Activated naive CD4-positive, alpha-beta T cell treated with anti-CD3 and anti-CD28 coated beads, Interleukin-2, amount 50 U/mL, for 16 hours (primary cell): ENCODE data around the gene SCAPER.
"Not testable (repeated sequence)": the region's sequence is repeated elsewhere in the genome, so short reads cannot be mapped to it uniquely, and the experiment has no call there.

Source experiments
- DNase-seq: peaks from one replicate; pipeline ENCODE4 v3.0.0-alpha.2; 2020

The SCAPER gene

DNA sequence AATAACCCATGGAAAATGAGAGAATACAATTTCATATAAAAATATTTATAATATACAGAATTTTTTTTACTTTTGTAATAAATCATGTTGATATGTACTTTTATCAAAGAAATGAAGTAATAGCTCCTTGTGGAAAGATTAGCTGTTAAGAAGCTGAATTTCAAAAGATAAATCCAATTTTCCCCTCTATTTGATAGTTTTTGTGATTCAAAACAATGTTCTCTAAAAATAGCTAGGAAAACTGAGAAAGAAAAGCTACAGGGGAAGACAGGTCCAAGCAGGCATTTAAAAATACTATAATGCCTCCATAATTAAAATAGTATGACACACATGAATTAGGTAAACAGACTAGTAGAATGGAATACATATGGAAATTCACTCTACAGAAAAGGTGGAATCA is 44.9 kb downstream of the SCAPER start:
- DNase-seq, result no peak

DNA sequence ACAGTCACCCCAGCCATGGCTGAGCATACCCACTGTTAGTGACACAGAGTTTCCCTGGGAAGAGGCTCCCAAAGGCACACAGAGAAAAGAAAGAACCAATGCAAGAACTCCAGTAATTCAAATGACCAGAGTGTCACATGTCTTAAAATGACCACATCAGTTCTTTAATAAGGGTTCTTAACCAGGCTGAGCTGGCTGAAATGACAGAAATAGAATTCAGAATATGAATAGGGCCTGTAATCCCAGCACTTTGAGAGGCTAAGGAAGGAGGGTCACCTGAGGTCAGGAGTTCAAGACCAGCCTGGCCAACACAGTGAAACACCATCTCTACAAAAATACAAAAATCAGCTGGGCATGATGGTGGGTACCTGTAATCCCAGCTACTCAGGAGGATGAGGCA is 54.8 kb downstream of the SCAPER start:
- not testable (repeated sequence) for DNase-seq

DNA sequence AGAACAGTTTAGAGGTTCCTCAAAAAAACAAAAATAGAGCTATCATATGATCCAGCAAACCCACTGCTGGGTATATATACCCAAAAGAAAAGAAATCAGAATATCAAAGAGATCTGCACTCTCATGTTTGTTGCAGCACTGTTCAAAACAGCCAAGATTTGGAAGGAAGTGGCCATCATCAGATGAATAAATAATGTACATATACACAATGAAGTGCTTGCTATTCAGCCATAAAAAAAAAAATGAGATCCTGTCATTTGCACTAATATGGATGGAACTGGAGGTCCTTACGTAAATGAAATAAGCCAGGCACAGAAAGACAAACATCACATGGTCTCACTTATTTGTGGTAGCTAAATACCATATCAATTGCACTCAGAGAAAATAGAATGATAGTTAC is 58.4 kb downstream of the SCAPER start:
- no peak for DNase-seq

DNA sequence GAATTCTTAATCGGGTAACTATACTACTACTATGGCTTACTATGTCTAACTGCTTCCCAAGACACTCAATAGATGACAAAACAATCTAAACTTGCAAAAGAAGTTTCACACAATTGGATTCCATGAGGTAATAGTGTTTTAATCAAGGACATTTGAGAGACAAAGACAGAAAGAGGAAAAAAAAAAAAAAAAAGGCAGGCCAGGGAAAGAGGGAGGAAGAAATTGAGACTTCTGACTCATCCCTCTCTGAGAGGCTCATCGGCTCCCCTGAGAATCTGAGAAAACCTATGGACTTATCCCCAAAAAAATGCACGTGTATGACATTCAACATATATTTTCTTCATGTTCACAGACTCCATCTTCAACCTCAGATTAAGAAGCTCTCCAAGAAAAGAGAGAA is 61.0 kb downstream of the SCAPER start:
- DNase-seq, result no peak

DNA sequence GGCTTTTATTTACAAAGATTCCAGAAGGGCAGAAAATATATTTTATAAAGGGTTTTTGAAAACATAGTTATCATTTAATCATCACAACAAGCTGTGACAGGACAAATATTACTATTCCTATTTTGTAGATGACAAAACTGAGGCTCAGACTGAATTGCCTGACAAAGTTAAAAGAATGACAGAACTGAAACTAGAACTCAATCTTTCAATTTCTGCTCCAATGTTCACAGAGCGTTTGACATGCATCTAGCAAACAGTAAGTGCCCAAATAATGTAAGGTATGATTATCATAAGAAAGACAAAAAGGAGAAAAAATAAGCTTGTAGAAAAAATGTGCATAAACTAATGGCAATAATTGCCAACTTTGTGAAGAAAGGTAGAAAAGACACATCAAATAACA is 61.9 kb downstream of the SCAPER start:
- no peak for DNase-seq

DNA sequence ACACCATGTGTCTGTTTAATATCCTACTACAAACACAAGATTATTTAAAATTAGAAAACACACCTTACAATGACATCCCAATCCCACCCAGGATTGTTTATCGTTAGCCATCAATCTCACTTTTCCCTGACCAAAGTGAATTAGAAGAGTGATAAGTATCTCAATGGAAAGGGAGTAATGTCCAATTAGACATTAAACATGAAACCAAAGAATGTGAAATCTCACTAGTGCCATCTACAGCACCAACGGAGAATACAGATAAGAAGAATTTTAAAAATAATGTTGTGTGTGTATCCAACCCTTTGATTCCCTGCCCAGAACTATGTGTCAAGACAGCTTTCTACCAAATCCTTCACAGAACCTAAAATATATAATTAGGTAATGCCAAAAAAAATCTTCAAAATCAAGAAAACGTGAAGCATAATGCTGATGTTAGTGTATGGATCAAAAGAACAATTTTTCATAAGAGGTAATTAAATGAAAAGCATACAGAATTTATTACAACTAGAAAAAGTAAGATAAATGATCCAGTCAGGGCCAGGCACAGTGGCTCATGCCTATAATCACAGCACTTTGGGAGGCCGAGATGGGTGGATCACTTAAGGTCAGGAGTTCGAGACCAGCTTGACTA is 64.2 kb downstream of the SCAPER start:
- DNase-seq, result no peak

DNA sequence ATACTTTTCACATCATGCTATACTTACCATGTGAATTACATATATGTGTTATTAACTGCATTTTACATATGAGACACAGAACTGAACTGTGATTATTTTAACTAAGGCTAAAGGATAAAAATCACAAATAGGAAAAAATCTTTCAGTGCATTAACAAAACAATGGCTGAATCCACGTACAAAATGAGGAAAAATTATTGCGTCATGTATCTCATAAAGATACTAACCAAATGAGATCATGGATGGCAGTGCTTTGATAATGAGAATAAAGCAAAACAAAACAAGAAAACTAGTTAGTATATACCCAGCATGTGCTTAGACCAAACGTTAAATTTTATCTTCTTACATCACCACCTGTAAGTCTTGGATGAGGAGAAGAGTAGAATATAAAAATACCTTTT is 66.0 kb downstream of the SCAPER start:
- no peak for DNase-seq

DNA sequence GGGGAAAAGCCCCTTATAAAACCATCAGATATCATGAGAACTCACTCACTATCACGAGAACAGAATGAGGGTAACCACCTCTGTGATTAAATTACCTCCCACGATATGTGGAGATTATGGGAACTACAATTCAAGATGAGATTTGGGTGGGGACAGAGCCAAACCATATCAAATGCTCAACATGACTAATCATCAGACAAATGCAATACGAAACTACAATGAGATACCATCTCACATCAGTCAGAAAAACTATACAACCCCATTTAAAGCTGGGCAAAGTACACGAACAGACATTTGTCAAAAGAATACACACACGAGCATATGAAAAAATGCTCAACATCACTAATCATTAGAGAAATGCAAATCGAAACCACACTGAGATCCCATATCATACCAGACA is 67.7 kb downstream of the SCAPER start:
- no peak for DNase-seq

DNA sequence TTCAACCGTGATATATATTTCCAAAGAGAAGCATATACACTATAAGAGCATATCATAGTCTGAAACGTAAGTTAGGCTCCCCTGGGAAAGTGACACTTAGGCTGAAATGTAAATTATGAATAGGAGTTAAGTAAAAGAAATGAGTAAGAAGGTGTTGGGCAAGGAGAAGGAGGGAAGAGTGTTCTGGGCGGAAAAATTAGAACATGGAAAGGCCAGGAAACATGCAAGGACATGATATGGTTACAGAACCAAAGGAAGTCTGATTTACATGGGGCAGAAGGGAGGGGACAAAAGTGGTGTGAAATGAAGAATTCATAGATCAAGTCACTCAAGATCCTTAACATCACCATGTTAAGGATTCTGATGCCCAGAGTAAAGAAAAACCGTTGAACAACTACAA is 75.2 kb downstream of the SCAPER start:
- DNase-seq, result no peak

DNA sequence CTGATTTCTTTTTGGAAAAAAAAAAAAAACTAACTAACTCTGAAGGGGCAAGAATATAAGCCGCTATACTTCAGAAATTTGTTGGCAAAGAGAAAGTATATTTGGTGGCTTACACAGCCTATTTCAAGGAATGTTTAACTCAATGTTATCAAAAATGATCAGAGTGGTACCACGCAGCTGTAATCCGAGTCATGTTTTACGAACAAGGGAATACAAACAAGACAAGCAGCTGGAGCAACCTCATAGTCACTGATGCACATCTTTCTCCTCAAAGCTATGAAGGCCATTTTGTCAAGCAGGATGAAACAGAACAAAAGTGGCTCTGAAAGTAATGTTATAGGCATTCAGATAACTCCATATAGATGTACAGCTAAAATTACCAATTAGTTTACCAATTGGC is 81.2 kb downstream of the SCAPER start:
- DNase-seq, result no peak

DNA sequence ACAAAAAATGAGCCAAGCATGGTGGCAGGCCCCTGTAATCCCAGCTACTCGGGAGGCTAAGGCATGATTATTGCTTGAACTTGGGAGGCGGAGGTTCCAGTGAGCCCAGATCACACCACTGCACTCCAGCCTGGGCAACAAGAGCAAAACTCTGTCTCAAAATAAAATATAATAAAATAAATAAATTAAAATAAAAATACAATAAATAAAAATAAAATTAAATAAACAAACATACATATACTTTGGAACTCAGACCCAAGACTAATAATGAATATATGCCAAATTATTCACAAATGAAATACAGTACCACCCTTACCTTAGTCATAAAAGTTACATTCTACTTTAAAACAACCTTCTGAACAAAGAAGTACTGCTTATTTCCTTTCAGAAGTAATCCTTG is 81.8 kb downstream of the SCAPER start:
- no peak for DNase-seq

DNA sequence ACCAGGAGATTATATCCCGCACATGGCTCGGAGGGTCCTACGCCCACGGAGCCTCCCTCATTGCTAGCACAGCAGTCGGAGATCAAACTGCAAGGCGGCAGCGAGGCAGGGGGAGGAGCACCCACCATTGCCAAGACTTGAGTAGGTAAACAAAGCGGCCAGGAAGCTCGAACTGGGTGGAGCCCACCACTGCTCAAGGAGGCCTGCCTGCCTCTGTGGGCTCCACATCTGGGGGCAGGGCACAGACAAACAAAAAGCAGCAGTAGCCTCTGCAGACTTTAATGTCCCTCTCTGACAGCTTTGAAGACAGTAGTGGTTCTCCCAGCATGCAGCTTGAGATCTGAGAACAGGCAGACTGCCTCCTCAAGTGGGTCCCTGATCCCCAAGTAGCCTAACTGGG is 86.2 kb downstream of the SCAPER start:
- not testable (repeated sequence) for DNase-seq

DNA sequence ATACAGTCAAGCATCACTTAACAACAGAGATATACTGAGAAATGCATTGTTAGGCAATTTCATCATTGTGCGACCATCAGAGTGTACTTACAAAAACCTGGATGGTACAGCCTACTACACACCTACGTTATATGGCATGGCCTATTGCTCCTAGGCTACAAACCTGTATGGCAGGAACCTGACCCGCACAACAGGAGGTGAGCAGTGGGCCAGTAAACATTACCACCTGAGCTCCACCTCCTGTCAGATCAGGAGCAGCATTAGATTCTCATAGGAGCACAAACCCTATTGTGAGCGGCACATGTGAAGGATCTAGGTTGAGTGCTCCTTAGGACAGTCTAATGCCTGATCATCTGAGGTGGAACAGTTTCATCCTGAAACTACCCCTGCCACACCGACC is 89.7 kb downstream of the SCAPER start:
- no peak for DNase-seq

DNA sequence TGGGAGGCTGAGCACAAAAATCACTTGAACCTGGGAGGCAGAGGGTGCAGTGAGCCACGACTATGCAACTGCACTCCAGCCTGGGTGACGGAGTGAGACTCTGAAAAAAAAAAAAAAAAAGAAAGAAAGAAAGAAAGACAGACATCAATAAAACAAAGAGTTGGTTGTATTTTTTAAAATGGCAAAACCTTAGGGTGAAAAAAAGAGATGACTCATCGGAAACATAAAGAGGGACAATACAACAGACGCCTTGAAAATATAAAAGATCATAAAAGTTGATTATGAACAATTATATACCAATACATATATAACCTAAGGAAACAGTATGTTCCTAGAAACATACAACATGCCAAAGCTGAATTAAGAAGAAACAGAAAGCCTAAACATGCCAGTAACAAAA is 92.8 kb downstream of the SCAPER start:
- DNase-seq, result no peak

DNA sequence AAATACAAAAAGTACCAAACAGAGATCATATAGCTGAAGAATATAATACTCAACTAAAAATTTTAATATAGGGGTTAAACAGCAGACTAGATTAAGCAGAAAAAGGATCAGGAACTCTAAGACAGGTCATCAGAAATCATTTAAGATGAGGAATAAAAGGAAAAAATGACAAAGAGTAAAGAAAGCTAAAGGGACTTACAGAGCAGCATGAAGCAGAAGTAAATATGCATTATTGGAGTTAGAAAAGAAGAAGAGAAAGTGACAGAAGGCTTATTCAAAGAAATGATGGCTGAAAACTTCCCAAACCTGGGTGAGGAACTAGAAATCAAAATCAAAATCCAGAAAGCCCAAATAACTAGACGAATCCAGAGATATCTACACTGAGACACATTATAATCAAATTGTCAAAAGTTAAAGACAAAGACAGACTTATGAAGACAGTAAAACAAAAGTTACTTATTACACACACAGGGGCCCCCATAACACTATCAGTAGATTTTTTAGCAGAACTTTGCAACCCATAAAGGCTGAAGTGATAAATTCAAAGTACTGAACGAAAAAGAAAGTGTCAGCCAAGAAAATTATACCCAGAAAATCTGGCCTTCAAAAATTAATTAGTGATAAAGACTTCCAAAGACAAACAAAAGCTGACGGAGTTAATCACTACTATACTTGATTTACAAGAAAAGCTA is 95.6 kb downstream of the SCAPER start:
- DNase-seq, result no peak

DNA sequence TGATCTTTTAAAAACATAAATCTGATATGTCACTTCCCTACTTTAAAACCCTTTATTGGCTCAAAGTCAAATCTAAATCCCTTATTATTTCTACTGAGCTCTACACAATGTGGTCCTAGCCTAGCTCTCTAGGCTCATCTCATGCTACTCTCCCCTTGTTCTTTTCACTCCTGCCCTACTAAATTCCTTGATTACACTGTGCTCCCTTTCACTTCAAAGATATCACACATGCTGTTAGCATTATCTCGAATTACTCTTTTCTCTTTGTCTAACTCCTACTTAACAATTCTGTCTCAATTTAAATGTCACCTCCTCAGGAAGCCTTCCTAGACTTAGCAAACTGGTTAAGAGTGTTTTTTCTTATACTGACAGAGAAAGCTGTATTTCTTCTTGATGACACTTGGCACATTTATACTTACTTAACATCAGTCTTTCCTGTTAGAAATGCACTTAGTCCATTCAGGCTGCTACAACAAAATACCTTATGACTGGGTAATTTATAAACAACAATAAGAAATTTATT is 102.0 kb downstream of the SCAPER start:
- DNase-seq, result no peak

DNA sequence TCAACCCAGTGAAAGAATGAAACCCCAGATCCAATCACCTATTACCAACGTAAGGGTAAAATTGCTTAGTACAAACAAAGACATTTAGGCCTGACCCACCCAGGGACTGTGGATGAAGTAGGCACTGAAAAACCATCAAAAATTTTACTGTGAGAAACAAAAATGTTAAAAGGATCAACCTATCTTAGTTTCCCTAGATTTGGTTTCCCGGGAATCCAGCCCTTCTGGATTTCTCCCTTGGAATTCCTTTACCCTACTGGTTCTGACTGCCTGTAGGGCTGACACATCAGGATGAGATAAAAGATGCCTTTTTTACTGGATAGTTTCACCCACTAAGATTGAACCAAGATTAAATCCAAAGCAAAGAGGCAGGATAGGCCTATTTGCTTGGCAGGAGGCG is 102.7 kb downstream of the SCAPER start:
- no peak for DNase-seq

DNA sequence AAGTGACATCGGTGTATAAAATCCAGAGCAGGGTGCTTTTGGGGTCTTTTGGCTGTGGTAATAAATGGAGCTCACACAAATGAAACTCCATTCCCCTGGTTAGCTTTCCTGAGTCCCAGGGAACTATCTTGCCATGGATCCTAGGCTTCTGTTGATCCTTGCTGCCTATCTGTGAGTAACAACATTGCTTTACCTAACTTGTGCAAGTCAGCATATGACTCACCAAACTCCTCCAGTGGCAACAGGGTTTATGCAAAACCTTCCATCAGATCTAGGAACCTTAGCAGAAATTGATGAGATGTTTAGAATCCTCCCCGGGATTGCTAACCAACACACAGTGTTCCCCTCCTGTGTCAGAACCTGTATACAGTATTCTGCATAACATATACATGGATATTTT is 105.4 kb downstream of the SCAPER start:
- DNase-seq, result no peak

DNA sequence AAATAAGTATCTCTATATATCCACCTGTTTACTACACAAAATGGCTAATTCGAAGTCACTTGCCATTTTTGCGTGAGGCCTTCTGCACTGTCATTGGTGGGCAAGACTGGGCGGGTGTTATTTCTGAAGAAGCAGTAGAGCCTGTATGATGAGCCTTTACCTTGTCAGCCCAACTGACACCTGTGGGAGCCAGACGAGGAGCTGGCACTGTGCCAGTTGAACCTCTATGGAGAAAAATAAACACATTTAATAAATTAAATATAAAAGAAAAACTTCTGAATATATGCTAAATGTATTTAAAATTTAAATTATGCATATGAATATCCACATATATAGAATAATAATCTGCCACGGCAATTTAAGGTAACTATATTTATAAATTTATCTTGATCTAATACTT is 109.9 kb downstream of the SCAPER start:
- DNase-seq, result no peak

DNA sequence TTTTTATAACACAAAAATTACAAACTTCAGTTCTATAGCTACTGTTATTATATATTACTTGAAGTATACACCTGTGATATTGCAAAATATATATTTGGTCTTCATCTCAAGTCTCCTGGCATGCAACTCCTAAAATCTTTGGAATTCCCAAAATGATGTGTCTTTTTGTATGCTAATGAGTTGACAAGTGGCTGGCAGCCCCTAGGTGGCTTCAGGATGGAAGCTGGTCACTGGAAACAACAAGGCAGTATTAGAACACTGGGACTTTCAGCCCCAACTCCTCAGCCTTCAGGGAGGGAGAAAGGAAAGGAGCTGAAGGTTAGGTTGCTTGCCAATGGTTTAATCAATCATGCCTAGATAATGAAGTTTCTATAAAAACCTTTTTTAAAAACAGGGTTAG is 112.0 kb downstream of the SCAPER start:
- DNase-seq, result no peak

DNA sequence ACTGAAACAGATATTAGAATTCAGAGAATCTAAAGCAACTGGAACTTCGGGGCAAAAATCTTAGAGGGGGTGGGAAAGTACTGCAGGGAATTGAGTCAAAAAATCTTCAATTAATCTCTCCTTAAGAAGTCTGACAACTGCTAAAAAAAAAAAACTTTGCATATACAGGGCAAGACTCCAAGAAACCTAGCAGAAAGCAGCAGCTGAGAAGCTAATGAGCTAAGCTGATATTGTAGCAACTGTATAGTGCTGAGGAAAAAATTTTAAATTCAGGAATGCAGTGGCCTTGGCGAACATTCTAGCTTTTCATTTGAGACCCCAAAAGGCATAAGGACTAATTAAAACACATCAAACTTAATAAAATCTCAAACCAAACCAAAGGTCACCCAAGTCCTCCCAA is 113.6 kb downstream of the SCAPER start:
- DNase-seq, result no peak

DNA sequence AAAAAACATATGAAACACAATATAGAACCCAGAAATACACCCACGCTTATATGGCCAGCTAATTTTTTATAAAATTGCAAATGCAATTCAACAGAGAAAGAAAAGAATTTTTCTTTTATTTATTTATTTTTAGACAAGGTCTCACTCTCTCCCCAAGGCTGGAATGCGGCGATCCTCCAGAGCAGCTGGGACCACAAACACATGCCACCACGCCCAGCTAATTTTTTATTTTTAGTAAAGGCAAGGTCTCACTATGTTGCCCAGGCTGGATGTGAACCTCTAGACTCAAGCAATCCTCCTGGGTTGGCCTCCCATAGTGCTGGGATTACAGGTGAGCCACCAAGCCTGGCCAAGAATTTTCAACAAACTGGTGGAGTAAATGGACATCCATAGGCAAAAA is 117.9 kb downstream of the SCAPER start:
- DNase-seq, result no peak

DNA sequence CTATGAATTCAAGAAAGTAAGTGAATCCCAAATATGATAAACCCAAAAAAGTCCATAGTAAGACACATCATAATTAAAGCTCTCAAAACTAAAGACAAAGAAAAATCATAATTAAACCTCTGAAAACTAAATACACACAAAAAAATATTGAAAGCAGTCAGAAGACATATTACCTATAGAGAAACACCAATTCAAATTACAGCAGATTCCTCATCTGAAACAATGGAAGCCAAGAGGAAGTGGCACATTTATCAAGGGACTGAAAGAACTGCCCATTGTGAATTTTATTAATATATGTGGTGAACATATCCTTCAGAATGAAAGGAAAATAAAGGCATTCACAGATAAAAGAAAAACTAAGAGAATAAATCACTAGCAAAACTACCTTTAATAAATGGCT is 128.2 kb downstream of the SCAPER start:
- no peak for DNase-seq

DNA sequence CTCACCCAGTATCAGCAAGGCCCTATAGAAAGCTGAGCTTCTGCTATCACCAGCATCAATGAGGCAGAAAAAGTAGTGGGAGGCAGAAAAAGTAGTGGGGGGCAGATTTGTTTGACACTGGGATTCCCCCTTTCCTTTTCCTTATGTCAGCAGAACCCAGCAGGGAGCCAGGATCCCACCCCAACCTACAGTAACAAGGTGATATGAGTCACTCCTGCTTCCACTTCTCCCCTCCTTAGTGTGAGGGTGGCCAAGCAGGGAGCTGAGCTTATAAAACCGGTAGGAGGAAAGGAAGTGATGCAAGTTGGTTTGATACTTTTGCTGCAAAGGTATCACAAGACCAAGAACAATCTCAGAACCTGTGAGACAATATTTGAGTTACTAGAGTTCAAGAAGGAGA is 128.7 kb downstream of the SCAPER start:
- DNase-seq, result no peak

DNA sequence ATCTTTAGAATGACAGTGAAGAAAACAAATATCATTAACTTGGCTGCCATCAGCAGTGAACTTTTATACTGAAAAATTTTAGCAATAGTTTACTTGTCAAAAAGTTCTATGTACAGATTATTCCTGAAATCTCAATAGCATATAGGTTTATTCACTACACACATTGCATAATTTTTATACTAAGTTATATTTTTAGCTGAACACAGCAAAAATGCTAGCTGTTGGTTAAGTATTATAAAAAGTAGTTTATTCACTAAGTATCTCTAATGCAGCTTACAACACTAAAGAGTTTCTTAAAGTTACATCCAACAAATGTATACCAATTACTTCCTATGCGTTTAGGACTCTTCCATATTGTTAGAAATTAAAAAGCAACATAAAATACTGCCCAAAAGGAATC is 131.9 kb downstream of the SCAPER start:
- DNase-seq, result no peak
